H7 (cell line): ENCODE measurements around the gene DOK4. TPM values are rescaled to one million over a fixed set of nuclear protein-coding genes. Genes with fewer than 3 reads are reported as not detected.
A peak's percentile ranks its signal among the peaks of the same experiment; 100 is the strongest.
"Not testable (repeated sequence)": the region's sequence is repeated elsewhere in the genome, so short reads cannot be mapped to it uniquely, and the experiment has no call there.

Experiments
- DNase-seq: peaks from one replicate; pipeline ENCODE4 v3.0.0; 2012
- H3K27me3 ChIP-seq: 2 replicates; pipeline ENCODE4 v1.6.0; 2011; ENCODE audit warnings: mild to moderate bottlenecking, low read length; ENCODE audit not compliant: control insufficient read depth, insufficient read depth
- H3K36me3 ChIP-seq: replicated peaks from 2 replicates; pipeline ENCODE4 v1.5.1; 2011; ENCODE audit warnings: low read length; ENCODE audit not compliant: control insufficient read depth, insufficient read depth
- H3K4me3 ChIP-seq: 2 replicates; pipeline ENCODE4 v1.5.1; 2011; ENCODE audit warnings: low read depth, mild to moderate bottlenecking, control low read depth, low read length, moderate library complexity; ENCODE audit not compliant: insufficient read depth
- total RNA-seq: library from RNA; depleted of rRNA; stranded (reverse); fragments of >200 nt; shearing (Covaris generic); gene quantifications from 2 replicates; pipeline ENCODE4 v1.2.3, GENCODE V29; 2014

Gene DOK4
- total RNA-seq, 1 experiment from 2014 or later: 15.3 TPM

GRCh38 chr16:57471209-57471608 lies 15.1 kb downstream of the DOK4 start:
- H3K36me3 ChIP-seq: peaks cover 27% of the 10 kb centered on the region
- DNase-seq: no peak
- no peak overlapping the region for H3K4me3 ChIP-seq
- H3K27me3 ChIP-seq: no peaks in the 10 kb centered on the region

DNA sequence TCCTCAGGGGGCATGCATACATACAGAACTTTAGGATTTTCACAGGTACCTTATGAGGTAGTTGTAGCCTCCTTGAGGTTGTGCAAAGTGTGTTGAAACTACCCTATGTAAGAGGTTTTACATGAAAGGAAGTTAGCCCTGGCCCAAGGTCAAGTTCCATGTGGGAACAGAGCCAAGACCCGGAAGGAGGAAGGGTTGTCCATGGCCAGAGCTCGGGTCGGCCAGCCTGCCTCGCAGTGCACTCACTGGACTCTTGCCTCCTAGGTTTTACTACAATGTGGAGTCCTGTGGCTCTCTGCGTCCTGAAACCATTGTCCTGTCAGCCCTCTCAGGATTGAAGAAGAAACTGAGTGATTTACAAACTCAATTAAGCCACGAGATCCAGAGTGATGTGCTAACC lies 15.6 kb downstream of the DOK4 start:
- H3K27me3 ChIP-seq: no peaks in the 10 kb centered on the region
- H3K4me3 ChIP-seq: no peak overlapping the region
- DNase-seq: no peak
- peaks cover 31% of the 10 kb centered on the region for H3K36me3 ChIP-seq

DNA sequence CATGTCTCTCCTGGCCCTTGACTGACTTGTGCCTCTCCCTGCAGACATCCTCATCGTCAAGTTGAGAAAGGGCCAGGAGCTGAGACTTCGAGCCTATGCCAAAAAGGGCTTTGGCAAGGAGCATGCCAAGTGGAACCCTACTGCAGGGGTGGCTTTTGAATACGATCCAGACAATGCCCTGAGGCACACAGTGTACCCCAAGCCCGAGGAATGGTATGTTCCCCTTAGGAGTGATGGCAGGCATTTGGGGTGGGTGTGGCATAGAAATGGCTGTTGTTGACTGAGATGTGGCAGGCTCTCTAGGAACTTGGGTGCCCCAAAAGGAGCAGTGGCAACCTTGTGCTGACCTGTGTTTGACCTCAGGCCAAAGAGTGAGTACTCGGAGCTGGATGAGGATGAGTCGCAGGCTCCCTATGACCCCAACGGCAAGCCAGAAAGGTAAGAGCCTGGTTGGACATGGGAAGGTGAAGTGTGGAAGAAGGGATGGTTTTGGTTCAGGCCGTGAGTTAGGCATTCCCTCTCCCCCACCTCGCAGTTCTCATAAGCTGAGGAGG lies 16.3 kb downstream of the DOK4 start:
- Histone ChIP-seq H3K4me3 (no peak overlapping the region), H3K36me3 (peaks cover 32% of the 10 kb centered on the region), H3K27me3 (no peaks in the 10 kb centered on the region)
- DNase-seq: no peak

DNA sequence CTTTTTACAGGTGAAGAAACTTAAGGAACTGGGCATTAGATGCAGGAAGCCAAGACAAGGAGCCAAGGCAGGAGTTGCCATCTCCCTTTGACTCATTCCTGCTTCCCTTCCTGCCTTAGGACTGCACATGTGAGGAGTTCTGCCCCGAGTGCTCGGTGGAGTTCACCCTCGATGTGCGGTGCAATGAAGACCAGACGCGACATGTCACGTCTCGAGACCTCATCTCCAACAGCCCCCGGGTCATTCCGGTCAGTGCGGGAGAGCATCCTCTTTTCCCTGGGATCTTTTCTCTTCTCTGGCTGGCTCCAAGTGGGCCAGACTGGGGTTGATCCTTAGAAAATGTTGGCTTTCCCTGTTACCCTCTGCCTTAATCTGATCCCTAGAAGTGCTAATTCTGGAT lies 17.2 kb downstream of the DOK4 start:
- DNase-seq: no peak
- no peak overlapping the region for H3K4me3 ChIP-seq
- H3K36me3 ChIP-seq: peaks cover 34% of the 10 kb centered on the region
- no peaks in the 10 kb centered on the region for H3K27me3 ChIP-seq

GRCh38 chr16:57468346-57468745 lies 17.9 kb downstream of the DOK4 start:
- peaks cover 36% of the 10 kb centered on the region for H3K36me3 ChIP-seq
- DNase-seq: no peak
- no peaks in the 10 kb centered on the region for H3K27me3 ChIP-seq
- no peak overlapping the region for H3K4me3 ChIP-seq

DNA sequence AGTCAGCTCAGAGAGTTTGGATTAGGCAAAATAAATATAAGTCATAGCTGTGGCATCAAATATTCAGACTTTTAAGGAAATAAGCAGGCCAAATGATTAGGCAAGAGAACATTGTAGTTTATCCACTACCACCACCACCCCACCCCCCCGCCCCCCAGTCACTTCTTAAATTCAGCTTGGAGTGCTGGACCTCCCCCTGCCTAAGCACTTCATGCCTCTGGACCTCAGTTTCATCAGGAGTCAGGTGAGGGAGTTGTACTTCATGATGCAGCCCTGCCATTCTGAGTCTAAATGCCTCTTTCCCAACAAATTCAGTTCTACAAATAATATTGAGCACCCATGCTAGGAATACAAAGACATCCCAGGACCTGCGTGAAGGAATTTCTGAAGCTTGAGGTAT lies 21.8 kb downstream of the DOK4 start:
- no peak overlapping the region for H3K4me3 ChIP-seq
- H3K36me3 ChIP-seq: peaks cover 32% of the 10 kb centered on the region
- no peak for DNase-seq
- H3K27me3 ChIP-seq: no peaks in the 10 kb centered on the region

GRCh38 chr16:57462978-57463362 lies 23.3 kb downstream of the DOK4 start:
- Histone ChIP-seq H3K4me3 (peak overlapping the region; percentile 76), H3K27me3 (no peaks in the 10 kb centered on the region), H3K36me3 (peaks cover 38% of the 10 kb centered on the region)
- DNase-seq: no peak

- Histone ChIP-seq H3K4me3 (peak within 1 kb of the TSS; percentile 76), H3K36me3 (peaks cover 44% of the 10 kb centered on the region), H3K27me3 (no peaks in the 10 kb centered on the region)
- DNase-seq: peak; percentile 94
Observed at GRCh38 chr16:57462209-57462977, 23.9 kb downstream of the DOK4 start, which contains the start of gene POLR2C. Gene POLR2C, plus strand, starts transcription at chr16:57462679. Its CDS starts 46 bp downstream, at chr16:57462725.

- no peak for DNase-seq
- H3K4me3 ChIP-seq: no peak overlapping the region
- H3K36me3 ChIP-seq: peaks cover 20% of the 10 kb centered on the region
- no peaks in the 10 kb centered on the region for H3K27me3 ChIP-seq
Observed at GRCh38 chr16:57452021-57452420, 34.3 kb downstream of the DOK4 start.

DNA sequence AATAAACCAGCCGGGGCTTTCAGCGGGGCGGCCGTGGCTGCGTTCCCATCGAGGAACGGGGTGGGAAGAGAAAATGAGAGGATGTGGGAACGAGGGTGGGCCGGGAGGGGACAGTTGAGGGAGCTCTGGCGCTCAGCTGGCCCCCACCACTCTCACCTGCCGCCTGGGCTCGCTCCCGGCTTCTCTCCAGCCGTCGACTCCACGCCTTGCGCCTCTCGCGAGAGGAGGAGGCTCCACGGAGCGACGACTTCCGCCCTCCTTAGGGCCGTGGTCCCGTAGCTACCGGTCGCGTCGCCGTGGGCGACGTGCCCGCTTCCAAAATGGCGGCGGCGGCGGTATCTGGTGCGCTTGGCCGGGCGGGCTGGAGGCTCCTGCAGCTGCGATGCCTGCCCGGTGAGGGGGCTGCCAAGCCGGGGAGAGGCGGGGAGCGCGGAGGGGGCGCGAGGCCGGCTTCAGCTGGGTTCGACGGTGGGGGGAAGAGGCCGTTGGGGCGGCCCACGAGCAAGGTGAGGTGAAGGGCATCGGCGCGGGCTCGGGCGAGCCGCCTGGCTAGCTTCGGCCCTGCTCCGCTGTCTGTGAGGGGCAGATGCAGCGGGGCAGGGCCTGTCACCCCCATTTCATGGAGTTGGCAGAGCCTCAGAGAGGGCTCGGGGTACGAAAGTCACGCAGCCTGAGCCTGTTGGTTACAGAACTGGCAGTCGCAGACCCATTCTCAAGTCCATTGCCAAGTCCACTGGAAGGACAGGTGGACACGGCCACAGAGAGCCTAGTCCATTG lies 38.9 kb downstream of the DOK4 start, which contains the start of the genes CIAPIN1 and COQ9:
TSS of gene CIAPIN1 (minus strand) at position 200 of the 777 bp plus-strand sequence. CDS start 6,457 bp downstream, outside the sequence.
TSS of gene COQ9 (plus strand) at position 294 of the 777 bp plus-strand sequence. CDS start at position 321, 27 bp downstream.
- Histone ChIP-seq H3K4me3 (peak within 1 kb of the TSS; percentile 93), H3K36me3 (peaks cover 3% of the 10 kb centered on the region), H3K27me3 (no peaks in the 10 kb centered on the region)
- DNase-seq: peak; percentile 96

DNA sequence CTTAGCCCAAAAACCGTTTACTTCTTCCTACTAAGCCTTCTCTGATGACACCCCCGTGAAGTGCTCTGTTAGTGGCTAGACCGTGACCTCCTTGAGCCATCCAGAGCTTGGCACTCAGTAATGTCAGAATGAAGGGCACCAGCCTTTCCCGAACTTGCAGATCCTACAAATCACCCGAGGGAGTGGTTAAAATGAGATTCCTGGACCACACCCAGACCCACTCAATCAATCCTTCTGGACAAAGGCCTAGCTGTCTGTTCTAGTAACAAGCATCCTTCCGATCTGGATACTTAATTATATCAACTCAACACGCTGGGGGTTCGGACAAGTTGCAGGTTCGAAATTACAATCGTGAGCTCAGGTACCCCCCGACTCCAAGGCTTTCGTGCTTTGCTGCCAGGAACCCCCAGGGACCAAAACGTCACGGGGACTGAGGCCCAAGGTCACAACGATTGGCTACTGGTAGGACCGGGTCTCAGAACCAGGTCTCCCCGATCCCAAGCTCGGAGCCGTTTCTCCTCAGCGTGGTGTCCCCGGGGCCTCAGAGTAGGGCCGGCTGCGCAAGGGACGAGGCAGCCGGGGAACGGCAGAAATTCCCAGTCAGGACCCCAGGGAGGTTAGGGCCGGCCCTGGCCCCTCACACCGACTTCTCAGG lies 39.6 kb downstream of the DOK4 start:
- no peak for DNase-seq
- Histone ChIP-seq H3K27me3 (no peaks in the 10 kb centered on the region), H3K36me3 (peaks cover 1% of the 10 kb centered on the region), H3K4me3 (peak overlapping the region; percentile 93)

DNA sequence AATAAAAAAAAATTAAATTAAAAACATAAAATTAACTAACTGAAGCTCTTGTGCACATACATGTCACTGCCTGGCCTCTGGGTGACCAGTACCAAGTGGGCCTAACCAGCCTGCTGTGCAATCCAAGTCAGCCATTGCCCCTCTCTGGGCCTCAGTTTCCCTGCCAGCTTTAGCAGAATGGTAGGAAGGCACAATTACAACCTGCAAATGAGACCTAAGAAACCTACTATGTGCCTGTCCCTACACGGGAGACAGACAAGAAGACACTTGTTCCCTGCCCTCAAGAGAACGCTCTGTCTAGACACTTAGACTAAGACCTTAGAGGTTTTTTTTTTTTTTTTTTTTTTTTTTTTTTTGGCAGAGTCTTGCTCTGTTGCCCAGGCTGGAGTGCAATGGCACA lies 40.8 kb downstream of the DOK4 start:
- DNase-seq: no peak
- H3K36me3 ChIP-seq: peaks cover under 1% of the 10 kb centered on the region
- no peak overlapping the region for H3K4me3 ChIP-seq
- H3K27me3 ChIP-seq: no peaks in the 10 kb centered on the region

DNA sequence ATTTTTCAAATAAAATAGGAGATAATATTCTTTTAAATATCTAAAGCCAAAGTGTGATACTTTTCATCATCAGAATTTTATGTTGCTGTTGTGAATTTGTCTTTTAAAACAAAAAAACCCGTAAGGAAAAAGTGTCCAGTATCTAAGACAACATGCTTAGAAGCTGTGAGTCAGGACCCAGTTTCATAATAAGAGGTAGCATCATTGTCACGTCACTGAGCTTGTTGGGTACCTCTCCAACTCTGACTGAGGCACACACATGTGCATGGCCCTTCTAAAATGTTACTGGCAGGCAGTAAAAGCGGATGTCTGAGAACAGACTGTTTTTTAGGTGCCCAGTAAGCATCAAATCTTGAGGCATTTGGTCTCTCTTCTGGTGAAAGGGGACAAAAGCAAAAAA lies 41.6 kb downstream of the DOK4 start:
- no peak overlapping the region for H3K4me3 ChIP-seq
- DNase-seq: no peak
- H3K36me3 ChIP-seq: peaks cover 1% of the 10 kb centered on the region
- H3K27me3 ChIP-seq: no peaks in the 10 kb centered on the region

DNA sequence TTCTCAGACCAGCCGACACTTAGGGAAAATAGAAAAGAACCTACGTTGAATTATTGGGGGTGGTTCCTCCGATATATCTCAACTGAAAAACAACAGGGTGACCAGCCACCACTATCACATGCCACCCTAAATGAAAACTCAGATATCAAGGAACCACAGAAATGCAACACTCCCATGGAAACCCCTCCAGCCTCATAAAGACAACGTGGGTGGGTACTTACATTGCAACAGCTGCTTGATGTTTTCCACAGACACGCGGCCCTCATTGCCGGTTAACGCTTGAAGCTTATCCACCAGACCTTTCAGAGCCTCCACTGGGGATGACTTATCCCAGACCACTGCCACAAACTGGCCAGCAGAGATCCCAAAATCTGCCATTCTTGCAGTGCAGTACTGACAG lies 45.7 kb downstream of the DOK4 start:
- not testable (repeated sequence) for H3K36me3 ChIP-seq, H3K4me3 ChIP-seq, DNase-seq, H3K27me3 ChIP-seq
